Measurements from ENCODE around the gene DHX34.

DHX34 gene

DNA sequence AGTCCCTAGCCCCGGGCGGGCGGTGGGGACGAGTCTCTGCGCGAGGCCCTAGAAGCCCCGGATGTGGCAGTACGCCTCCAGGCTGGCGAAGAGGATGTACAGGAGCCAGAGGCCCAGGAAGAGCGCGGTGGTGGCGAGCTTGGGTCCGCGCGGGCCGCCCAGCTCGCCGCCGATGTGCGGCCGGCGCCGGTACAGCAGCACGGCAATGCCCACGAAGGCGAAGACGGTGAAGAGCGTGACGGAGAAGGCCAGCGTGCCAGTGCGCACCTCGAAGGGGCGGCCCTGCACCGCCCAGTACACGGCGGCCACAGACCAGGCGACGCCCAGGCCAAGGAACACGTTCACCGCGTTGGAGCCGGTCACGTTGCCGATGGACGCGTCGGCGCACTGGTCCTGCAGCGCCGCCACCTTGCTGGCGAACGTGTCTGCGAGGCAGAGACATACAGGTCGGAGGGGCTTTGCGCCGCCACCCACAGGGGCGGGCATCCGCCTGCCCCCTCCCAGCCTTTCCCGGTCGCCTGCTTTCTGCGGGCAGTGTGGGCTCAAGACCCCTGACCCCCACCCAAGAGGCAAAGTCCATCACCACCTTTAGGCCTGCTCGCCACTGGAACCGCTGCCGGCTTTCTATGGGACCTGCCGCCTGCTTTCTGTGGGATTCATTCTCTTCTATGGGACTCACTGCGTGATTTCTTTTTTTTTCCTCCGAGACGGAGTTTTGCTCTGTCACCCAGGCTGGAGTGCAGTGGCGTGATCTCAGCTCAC is 81.1 kb downstream of the DHX34 start:
- no peak for TF ChIP-seq ZNF354C (tag by site-specific recombination; IDR thresholded peaks at IDR 0.05; ENCODE audit: borderline replicate concordance, low read depth)
- H3K4me1 ChIP-seq (ENCODE audit: control insufficient read depth, insufficient read depth, low read length): peaks cover 10% of the 10 kb centered on the region
- H3K27ac ChIP-seq (ENCODE audit: extremely low read depth, low read depth, low read length): no peak overlapping the region
- no peaks in the 10 kb centered on the region for H3K9me3 ChIP-seq (ENCODE audit: control insufficient read depth, insufficient read depth, low read depth, low read length)
- ChIA-PET POLR2A (interaction anchor here (0.7 kb wide), 1 partner anchor 130 kb away, joined by 3 read pairs; no protein-coding TSS in a partner anchor), CTCF (interaction anchor here (0.9 to 3.9 kb wide), 4 partner anchors 7 to 277 kb away, joined by 3 to 38 read pairs (median 25); partner anchors contain the start of gene DHX34)
- no peaks in the 10 kb centered on the region for H3K36me3 ChIP-seq (ENCODE audit: control insufficient read depth in 2 of 2, insufficient read depth in 1 of 2, low read length in 2 of 2)
- no peak overlapping the region for H3K4me3 ChIP-seq (ENCODE audit: low read depth, low read length)

- H3K4me3 ChIP-seq (ENCODE audit: low read depth, low read length): no peak overlapping the region
- H3K9me3 ChIP-seq (ENCODE audit: control insufficient read depth, insufficient read depth, low read depth, low read length): no peaks in the 10 kb centered on the region
- H3K36me3 ChIP-seq (ENCODE audit: control insufficient read depth in 2 of 2, insufficient read depth in 1 of 2, low read length in 2 of 2): no peaks in the 10 kb centered on the region
- no peak for TF ChIP-seq ZNF175 (tag by site-specific recombination; IDR thresholded peaks at IDR 0.05)
- TF ChIP-seq, protein P1, sequence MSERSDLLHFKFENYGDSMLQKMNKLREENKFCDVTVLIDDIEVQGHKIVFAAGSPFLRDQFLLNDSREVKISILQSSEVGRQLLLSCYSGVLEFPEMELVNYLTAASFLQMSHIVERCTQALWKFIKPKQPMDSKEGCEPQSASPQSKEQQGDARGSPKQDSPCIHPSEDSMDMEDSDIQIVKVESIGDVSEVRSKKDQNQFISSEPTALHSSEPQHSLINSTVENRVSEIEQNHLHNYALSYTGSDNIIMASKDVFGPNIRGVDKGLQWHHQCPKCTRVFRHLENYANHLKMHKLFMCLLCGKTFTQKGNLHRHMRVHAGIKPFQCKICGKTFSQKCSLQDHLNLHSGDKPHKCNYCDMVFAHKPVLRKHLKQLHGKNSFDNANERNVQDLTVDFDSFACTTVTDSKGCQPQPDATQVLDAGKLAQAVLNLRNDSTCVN (tag by site-specific recombination; optimal IDR thresholded peaks at IDR 0.05): no peak
- TF ChIP-seq ELK4 (IDR thresholded peaks at IDR 0.05; ENCODE audit: borderline replicate concordance, low read depth, low read length): no peak
- TF ChIP-seq MYNN (tag by site-specific recombination; IDR thresholded peaks at IDR 0.05; ENCODE audit: borderline replicate concordance): no peak
- no peak for TF ChIP-seq ZNF843 (tag by site-specific recombination; IDR thresholded peaks at IDR 0.05)
- H3K27ac ChIP-seq (ENCODE audit: extremely low read depth, low read depth, low read length): no peak overlapping the region
- ChIA-PET CTCF (interaction anchor here (1.0 to 5.0 kb wide), 4 partner anchors 83 to 358 kb away, joined by 3 to 121 read pairs (median 12); partner anchors contain the start of gene NAPA), POLR2A (interaction anchor here (0.7 kb wide), 1 partner anchor 40 kb away, joined by 6 read pairs; no protein-coding TSS in a partner anchor)
- peaks cover 10% of the 10 kb centered on the region for H3K4me1 ChIP-seq (ENCODE audit: control insufficient read depth, insufficient read depth, low read length)
Observed at GRCh38 chr19:47432091-47432490, 83.0 kb downstream of the DHX34 start.
